Lung (tissue), 12 donors: ENCODE results near the gene TCERG1. TPM values are rescaled to one million over a fixed set of nuclear protein-coding genes. Genes with fewer than 3 reads are reported as not detected.

ENCODE experiments used
- ATAC-seq: fragments of 200-7000 bp; cut with Tn5 transposase; one replicate; pipeline ENCODE4 v1.9.1; 2020; ENCODE audit warnings: moderate number of reproducible peaks; ENCODE audit not compliant: insufficient read depth, low FRiP score
- DNase-seq, 3 donors: peaks; one replicate each; pipeline ENCODE4 v3.0.0-alpha.2; 2013 to 2017
- H3K27ac ChIP-seq, 2 donors: one replicate each; pipeline ENCODE4 v1.5.1; 2013; ENCODE audit warnings: mild to moderate bottlenecking in 2 of 2, moderate library complexity in 2 of 2, control low read depth in 1 of 2, inconsistent platforms in 1 of 2, low read depth in 1 of 2, low read length in 1 of 2
- H3K27me3 ChIP-seq, 3 donors: one replicate each; pipeline ENCODE4 v1.5.1; 2013; ENCODE audit warnings: low read length in 2 of 3; ENCODE audit not compliant: control insufficient read depth in 3 of 3, insufficient read depth in 3 of 3
- H3K36me3 ChIP-seq, 4 donors: one replicate each; pipeline ENCODE4 v1.5.1; 2013; ENCODE audit warnings: low read length in 4 of 4, mild to moderate bottlenecking in 1 of 4, moderate library complexity in 1 of 4; ENCODE audit not compliant: control insufficient read depth in 4 of 4, insufficient read depth in 4 of 4
- H3K4me1 ChIP-seq, 5 donors: one replicate each; pipeline ENCODE4 v1.5.1; 2013; ENCODE audit warnings: low read length in 5 of 5, mild to moderate bottlenecking in 2 of 5, moderate library complexity in 1 of 5; ENCODE audit not compliant: control insufficient read depth in 5 of 5, insufficient read depth in 5 of 5
- H3K4me3 ChIP-seq: one replicate; pipeline ENCODE4 v1.5.1; 2013; ENCODE audit warnings: mild to moderate bottlenecking, control low read depth, moderate library complexity
- H3K9ac ChIP-seq, 2 donors: one replicate each; pipeline ENCODE4 v1.5.1; 2013; ENCODE audit warnings: low read length in 2 of 2, control low read depth in 1 of 2; ENCODE audit not compliant: insufficient read depth in 1 of 2
- H3K9me3 ChIP-seq, 4 donors: one replicate each; pipeline ENCODE4 v1.5.1; 2013; ENCODE audit warnings: low read length in 3 of 4, mild to moderate bottlenecking in 1 of 4, moderate library complexity in 1 of 4; ENCODE audit not compliant: control insufficient read depth in 4 of 4, insufficient read depth in 3 of 4
- CTCF ChIP-seq: IDR thresholded peaks from 2 replicates; pipeline ENCODE4 v1.5.1; 2012; ENCODE audit warnings: mild to moderate bottlenecking; ENCODE audit errors: control extremely low read depth, extremely low read depth
- WGBS, 2 donors: extraction: QIAGEN DNeasy Blood & Tissue Kit; methylation state at CpG; one replicate each; pipeline ENCODE4 v1.1.7; 2013; 5-methylcytosine and 5-hydroxymethylcytosine counted together
- polyA plus RNA-seq, 2 donors: library from polyadenylated mRNA; stranded (reverse); fragments of 200-250 nt; gene quantifications; one replicate each; pipeline ENCODE4 v1.2.1, GENCODE V29; 2013
- total RNA-seq, 2 donors: library from RNA; depleted of rRNA in 1 of 2; stranded (reverse); fragments of >200 nt in 1 of 2; gene quantifications; one replicate each; pipeline ENCODE4 v1.2.1, GENCODE V29; 2014 to 2021
- donor health status: control.
- donor health status: control.
- donor health status: Bipolar disorder and iron deficiency.
- donor health status: healthy.
- donor health status: DM: yes; HTN: yes; CAD: no.

The TCERG1 gene
- total and polyA plus RNA-seq, 4 donors = 21.1 to 79.2 (median 45.2) TPM

GRCh38 chr5:146440870-146441495 lies 6.2 kb upstream of the TCERG1 start:
- ATAC-seq (no peak), DNase-seq (no peak)
- TF ChIP-seq CTCF = no peak
- H3K4me1 ChIP-seq = no peaks in the 10 kb centered on the region
- no peaks in the 10 kb centered on the region for H3K36me3 ChIP-seq
- no peaks in the 10 kb centered on the region for H3K9me3 ChIP-seq
- no peak overlapping the region for H3K9ac ChIP-seq
- peaks cover 0 to 9% (median 2%) of the 10 kb centered on the region in 3 donors for H3K27me3 ChIP-seq
- no peak overlapping the region for H3K27ac ChIP-seq
- no peak overlapping the region for H3K4me3 ChIP-seq
- 83 to 89% methylated on average over 5 of the region's 5 CpGs for WGBS, 2 donors

GRCh38 chr5:146441896-146442295 lies 5.2 kb upstream of the TCERG1 start:
- no peak for TF ChIP-seq CTCF
- H3K9me3 ChIP-seq = no peaks in the 10 kb centered on the region
- H3K27me3 ChIP-seq = peaks cover 0 to 9% (median 2%) of the 10 kb centered on the region in 3 donors
- no peaks in the 10 kb centered on the region for H3K36me3 ChIP-seq
- no peak overlapping the region for H3K4me3 ChIP-seq
- DNase-seq = no peak
- H3K9ac ChIP-seq = no peak overlapping the region
- no peak for ATAC-seq
- 93% methylated on average over 2 of the region's 2 CpGs for WGBS, 2 donors
- H3K4me1 ChIP-seq = no peaks in the 10 kb centered on the region
- no peak overlapping the region for H3K27ac ChIP-seq

- no peaks in the 10 kb centered on the region for H3K9me3 ChIP-seq
- H3K4me3 ChIP-seq = peak overlapping the region; percentile 96
- ATAC-seq (no peak), DNase-seq (peak in 2 of 3 donors; percentile 6 to 43)
- TF ChIP-seq CTCF = no peak
- H3K4me1 ChIP-seq = peaks cover 3 to 17% (median 12%) of the 10 kb centered on the region in 5 donors
- peak overlapping the region; percentile 84 to 88 for H3K27ac ChIP-seq
- 0 to 1% methylated on average over 20 of the region's 20 CpGs for WGBS, 2 donors
- H3K9ac ChIP-seq = peak overlapping the region; percentile 90 to 97
- peaks cover 0 to 9% (median 0%) of the 10 kb centered on the region in 4 donors for H3K36me3 ChIP-seq
- peaks cover 0 to 4% (median 0%) of the 10 kb centered on the region in 3 donors for H3K27me3 ChIP-seq
Observed at GRCh38 chr5:146447734-146448380, 724 bp downstream of the TCERG1 start.
